Measurements from ENCODE around the gene MSANTD2.

DNA sequence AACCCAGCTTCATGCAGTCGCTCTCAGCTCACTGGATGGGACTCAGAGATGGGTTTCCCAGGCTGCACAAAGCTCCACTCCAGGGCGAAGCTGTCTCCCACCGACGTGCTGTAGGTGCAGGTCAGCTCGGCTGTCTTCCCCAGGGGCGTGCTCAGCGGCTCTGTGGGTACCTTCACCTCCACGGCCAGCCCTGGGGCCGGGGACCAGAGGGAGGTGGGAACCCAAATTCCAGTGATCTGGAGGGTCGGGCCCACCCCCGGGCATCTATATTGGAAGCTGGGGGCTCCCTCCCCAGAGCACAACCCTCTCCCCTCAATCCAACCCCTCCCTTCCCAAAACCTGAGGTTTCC lies 48.8 kb downstream of the MSANTD2 start:
- TF ChIP-seq TAF1 (IDR thresholded peaks at IDR 0.05; ENCODE audit: borderline replicate concordance, low read depth, low read length) (no peak), FOXJ3 (CRISPR knock-in tag; IDR thresholded peaks at IDR 0.05) (no peak), POLR2AphosphoS5 (IDR thresholded peaks at IDR 0.05; ENCODE audit: low read depth, low read length) (no peak), EP300 (IDR thresholded peaks at IDR 0.05; ENCODE audit: borderline replicate concordance in 1 of 2, low read depth in 1 of 2, low read length in 1 of 2) (no peak), RCOR1 (IDR thresholded peaks at IDR 0.05; ENCODE audit: low read length) (no peak)
- TF ChIP-seq, protein P1, sequence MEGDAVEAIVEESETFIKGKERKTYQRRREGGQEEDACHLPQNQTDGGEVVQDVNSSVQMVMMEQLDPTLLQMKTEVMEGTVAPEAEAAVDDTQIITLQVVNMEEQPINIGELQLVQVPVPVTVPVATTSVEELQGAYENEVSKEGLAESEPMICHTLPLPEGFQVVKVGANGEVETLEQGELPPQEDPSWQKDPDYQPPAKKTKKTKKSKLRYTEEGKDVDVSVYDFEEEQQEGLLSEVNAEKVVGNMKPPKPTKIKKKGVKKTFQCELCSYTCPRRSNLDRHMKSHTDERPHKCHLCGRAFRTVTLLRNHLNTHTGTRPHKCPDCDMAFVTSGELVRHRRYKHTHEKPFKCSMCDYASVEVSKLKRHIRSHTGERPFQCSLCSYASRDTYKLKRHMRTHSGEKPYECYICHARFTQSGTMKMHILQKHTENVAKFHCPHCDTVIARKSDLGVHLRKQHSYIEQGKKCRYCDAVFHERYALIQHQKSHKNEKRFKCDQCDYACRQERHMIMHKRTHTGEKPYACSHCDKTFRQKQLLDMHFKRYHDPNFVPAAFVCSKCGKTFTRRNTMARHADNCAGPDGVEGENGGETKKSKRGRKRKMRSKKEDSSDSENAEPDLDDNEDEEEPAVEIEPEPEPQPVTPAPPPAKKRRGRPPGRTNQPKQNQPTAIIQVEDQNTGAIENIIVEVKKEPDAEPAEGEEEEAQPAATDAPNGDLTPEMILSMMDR (IDR thresholded peaks at IDR 0.05): no peak

All from SK-N-SH (cell line).